ENCODE results near the gene SAA4.

DNA sequence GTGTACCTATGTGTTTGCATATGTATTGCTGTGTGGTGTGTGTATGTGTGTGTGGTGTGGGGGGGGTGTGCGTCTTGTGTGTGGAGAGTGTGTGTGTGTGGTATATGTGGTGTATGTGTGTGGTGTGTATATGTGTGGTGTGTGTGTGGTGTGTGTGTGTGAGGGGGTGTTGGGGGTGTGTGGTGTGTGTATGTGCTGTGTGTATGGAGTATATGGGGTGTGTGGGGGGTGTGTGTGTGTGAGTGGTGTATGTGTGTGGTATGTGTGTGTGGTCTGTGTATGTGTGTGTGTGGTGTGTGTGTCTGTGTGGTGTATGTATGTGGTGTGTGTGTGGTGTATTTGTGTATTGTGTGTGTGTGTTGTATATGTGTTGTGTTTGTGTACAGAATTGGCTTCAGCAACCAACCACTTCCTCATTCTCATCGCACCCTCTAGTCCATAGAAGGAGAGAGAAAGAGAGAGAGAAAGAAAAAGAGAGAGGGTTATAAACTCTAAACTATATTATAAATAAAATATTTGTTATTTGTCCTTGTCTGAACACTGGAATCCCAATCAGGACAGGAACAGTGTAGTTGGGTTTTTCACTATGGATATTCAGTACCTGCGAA lies 13.7 kb downstream of the SAA4 start:
- TF ChIP-seq, protein P1, sequence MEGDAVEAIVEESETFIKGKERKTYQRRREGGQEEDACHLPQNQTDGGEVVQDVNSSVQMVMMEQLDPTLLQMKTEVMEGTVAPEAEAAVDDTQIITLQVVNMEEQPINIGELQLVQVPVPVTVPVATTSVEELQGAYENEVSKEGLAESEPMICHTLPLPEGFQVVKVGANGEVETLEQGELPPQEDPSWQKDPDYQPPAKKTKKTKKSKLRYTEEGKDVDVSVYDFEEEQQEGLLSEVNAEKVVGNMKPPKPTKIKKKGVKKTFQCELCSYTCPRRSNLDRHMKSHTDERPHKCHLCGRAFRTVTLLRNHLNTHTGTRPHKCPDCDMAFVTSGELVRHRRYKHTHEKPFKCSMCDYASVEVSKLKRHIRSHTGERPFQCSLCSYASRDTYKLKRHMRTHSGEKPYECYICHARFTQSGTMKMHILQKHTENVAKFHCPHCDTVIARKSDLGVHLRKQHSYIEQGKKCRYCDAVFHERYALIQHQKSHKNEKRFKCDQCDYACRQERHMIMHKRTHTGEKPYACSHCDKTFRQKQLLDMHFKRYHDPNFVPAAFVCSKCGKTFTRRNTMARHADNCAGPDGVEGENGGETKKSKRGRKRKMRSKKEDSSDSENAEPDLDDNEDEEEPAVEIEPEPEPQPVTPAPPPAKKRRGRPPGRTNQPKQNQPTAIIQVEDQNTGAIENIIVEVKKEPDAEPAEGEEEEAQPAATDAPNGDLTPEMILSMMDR (IDR thresholded peaks at IDR 0.05): no peak
- TF ChIP-seq POLR2A (IDR thresholded peaks at IDR 0.05) (no peak), POLR2AphosphoS5 (IDR thresholded peaks at IDR 0.05) (no peak)

Measured in gastroesophageal sphincter (tissue), 3 donors.